ENCODE data around the gene NXPE2.

DNA sequence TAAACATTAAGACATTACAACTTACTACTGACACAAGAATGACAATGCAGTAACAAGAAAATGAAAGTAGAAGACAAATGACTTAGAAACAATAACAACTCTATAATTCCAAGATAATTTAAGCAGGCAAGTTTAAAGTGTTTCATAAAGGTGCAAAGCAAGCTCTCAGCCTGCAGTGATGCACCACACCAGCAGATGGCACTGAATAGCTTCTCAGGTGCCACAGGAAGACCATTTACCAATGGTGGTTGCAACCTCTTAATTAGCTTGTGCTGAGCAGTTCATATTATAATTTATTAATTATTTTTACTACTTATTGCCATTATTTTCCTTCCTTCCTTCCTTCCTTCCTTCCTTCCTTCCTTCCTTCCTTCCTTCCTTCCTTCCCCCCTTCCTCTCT is 60.6 kb downstream of the NXPE2 start:
- no peak for TF ChIP-seq POLR2A (IDR thresholded peaks at IDR 0.05)
- TF ChIP-seq, protein P1, sequence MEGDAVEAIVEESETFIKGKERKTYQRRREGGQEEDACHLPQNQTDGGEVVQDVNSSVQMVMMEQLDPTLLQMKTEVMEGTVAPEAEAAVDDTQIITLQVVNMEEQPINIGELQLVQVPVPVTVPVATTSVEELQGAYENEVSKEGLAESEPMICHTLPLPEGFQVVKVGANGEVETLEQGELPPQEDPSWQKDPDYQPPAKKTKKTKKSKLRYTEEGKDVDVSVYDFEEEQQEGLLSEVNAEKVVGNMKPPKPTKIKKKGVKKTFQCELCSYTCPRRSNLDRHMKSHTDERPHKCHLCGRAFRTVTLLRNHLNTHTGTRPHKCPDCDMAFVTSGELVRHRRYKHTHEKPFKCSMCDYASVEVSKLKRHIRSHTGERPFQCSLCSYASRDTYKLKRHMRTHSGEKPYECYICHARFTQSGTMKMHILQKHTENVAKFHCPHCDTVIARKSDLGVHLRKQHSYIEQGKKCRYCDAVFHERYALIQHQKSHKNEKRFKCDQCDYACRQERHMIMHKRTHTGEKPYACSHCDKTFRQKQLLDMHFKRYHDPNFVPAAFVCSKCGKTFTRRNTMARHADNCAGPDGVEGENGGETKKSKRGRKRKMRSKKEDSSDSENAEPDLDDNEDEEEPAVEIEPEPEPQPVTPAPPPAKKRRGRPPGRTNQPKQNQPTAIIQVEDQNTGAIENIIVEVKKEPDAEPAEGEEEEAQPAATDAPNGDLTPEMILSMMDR (IDR thresholded peaks at IDR 0.05) = peak in 3 of 4 experiments; percentile 11 to 48 (median 25)

Data from uterus (tissue), 2 donors.